ENCODE measurements around the gene FMN2. TPM values are rescaled to one million over a fixed set of nuclear protein-coding genes. Genes with fewer than 3 reads are reported as not detected.

The FMN2 gene
- polyA plus RNA-seq, 12 donors = 0.30 to 1.4 (median 0.64) TPM; not detected in 2

- no peak for DNase-seq
Measured at GRCh38 chr1:240491796-240492195, 400.1 kb downstream of the FMN2 start.

DNA sequence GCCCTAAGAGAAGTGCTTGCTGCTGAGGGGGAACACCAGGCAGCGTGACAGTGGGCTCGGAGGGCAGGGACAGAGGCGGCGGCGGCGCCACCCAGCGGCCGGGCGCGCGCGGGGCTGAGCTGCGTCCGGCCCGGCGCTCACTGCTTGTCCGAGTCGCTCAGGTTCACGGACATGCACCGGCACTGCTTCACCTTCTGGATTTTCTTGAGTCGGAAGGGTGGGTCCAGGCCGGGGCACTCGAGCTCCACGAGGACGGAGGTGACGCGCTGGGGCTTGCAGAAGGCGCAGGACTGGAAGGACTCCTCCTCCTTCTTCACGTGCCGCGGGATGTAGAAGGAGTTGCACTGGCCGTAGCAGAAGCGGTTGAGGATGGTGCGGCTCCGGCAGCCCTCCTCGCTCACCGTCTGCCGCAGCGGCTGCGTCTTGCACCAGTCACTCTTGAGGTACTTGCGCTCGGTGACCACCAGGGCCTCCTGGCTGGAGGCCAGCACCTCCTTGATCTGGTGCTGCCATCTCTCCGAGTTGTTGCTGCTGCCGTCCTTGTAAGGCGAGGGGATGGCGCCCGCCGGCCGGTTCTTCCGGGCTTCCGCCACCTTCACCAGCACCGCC is 401.3 kb downstream of the FMN2 start:
- no peak for DNase-seq

DNA sequence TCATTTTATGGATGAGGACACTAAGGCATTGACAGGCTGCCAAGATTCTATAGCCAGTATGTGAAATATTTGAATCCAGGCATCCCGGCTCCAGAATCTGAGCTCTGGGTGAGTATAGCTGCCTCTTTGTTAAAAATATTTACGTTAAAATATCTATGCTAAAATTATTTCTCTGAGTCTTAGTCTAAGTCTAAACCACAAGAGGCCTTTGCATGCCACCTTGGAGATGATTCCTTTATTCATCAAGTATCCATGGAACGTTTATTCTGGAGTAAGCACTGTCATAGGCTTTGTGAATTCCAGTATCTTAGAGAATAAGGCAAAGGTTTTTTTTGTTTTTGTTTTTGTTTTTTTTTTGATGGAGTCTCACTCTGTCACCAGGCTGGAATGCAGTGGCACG is 403.9 kb downstream of the FMN2 start:
- DNase-seq = no peak

- DNase-seq = no peak
Measured at GRCh38 chr1:240496356-240496755, 404.7 kb downstream of the FMN2 start.

- no peak for DNase-seq
Measured at GRCh38 chr1:240496941-240497340, 405.3 kb downstream of the FMN2 start.

- no peak for DNase-seq
Measured at GRCh38 chr1:240497908-240498307, 406.2 kb downstream of the FMN2 start.

- DNase-seq = no peak
Measured at GRCh38 chr1:240498335-240498734, 406.7 kb downstream of the FMN2 start.

DNA sequence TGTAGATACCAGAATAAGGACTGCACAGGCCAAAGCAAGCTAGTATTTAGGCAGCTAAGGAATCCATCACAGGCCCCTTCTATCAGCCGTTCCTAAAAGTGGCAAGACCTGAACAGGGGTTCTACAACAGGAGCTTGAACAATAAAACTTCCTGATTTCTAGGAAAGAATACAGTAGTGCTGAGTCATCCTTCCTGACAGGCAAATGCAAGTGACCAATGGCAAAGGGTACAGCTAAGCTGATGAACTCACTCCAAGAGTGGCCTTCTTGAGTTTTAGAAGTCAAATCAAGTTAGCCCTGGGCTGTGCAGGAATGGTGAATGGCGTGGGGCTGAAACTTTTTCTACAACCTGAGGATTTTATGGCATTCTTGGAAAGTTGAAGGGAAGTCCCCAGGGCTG is 407.3 kb downstream of the FMN2 start:
- DNase-seq = no peak

DNA sequence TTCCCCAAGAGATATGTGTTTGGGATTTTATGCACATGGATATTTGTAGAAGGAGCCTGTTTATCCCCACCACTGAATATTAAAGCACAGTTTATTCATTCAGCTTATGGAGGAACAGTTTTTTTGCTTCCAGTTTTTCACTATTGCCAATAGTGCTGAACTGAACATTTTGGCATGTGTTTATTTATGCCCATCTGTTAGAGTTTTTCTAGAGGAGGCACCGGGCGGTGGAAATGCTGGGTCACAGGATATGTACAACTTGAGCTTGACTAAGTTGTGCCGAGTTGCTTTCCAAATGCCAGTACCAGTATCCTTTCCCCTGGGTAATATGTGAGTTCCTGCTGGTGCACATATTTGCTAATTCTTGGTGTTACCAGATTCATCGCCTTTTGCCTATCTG is 409.0 kb downstream of the FMN2 start:
- DNase-seq = no peak

DNA sequence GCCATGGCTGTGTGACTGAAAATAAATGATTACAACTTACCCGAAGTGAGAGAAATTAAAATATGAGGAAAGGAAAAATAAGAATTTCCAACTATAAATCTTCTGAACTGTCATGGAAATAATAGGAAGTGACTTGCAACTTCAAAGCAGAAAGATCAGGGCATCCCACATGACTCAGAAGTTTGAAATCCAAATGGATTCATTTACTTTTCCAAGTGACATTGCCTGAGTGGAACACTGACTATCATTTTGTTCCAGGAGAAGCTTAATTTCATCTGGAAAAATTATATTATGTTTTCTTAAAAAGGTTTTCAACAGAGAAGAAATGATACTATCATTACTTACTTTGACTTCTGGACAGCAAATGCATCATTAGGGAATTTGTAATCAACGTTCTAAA is 409.4 kb downstream of the FMN2 start:
- DNase-seq = no peak

DNA sequence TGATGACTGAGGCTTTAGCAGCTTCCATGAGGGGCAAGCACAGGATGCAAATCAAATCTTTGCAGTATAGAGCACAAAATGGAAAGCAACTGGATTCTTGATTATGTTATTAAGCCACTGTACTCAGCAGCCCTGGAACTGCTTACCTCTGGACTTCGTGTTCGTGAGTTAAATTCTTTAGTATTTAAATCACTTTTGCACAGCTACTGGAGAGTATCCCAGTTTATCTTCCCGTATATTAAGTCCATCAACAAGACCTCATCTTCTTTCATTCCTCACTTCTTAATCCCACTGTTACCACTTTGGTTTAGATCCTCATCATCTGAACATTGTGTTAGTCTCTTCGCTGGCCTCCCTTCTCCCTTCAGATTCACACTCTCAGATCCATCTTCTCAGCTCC is 411.4 kb downstream of the FMN2 start:
- no peak for DNase-seq

DNA sequence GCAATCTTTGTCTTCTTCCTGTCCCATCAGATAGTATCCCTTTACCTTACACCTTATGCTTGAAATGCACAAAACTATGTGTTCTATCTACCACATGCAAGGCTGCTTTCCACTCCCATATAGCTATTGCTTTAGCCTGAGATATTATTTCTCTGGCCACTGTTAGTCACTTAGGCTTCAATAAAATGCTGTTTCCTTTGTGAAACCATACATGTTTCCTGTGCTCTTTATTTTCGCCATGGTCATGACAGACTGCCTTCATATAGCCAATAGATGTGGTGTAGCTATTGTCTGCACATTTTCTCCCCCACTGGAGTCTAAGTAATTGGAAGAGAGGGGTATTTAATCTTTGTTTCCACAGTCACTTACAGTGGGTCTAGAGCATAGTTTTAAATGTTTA is 411.9 kb downstream of the FMN2 start:
- no peak for DNase-seq

- no peak for DNase-seq
Measured at GRCh38 chr1:240506176-240506575, 414.5 kb downstream of the FMN2 start.

GRCh38 chr1:240508201-240508600 is 416.5 kb downstream of the FMN2 start:
- no peak for DNase-seq

DNA sequence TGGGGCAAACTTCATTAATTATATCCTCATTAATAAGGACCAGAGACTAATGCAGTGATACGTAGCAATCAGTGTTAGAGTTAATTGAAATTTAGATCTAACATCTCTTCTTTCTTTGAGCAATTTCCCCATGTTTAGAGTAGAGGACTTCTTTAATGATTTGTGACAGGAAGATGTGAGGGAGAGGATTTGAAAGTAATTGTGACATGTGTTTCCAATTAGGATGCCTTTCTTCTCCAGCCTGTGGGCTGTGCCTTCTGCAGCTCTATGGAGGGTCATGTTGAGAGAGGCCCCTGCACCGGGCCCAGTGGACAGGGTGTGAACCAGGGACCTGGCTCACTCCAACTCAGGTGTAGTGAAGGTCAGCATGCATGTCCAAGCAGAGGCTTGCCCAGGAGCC is 417.3 kb downstream of the FMN2 start:
- DNase-seq = no peak

DNA sequence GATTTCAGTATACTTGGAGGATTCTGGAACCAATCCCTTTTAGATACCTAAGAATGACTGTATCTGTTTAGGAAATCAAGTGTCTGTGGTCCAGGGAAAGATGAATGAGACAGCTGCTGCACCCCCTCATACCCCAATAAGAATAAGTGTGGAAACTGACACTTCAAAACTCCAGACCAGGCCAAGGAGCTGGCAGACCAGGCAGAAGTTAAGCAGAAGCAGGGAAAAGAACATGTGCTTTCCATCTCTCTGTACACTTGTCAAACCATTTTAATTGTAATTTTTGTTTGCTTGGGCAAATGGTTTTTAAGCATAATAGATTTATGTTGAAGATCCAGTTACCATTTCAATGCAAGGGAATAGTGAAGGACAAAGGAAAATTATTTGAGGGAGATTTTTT is 420.1 kb downstream of the FMN2 start:
- no peak for DNase-seq

- no peak for DNase-seq
Measured at GRCh38 chr1:240515505-240515904, 423.8 kb downstream of the FMN2 start.

DNA sequence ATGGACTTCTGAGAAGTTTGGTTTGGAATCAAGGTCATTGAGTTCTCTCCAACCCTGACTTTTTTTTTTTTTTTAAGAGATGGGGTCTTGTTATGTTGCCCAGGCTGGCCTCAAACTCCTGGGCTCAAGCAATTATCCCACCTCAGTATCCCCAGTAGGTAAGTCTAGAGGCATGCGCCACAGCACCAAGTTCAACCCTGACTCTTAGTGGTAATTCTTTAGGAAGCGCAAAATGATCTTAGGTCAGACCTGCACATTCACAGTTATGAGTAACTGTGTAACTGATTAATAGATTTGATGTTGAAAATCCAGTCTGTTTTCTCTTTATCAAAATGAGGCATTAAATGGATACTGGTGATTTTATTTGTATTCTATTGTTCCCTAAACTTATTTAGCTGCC is 424.4 kb downstream of the FMN2 start:
- no peak for DNase-seq

GRCh38 chr1:240517891-240518290 is 426.2 kb downstream of the FMN2 start:
- DNase-seq = no peak

DNA sequence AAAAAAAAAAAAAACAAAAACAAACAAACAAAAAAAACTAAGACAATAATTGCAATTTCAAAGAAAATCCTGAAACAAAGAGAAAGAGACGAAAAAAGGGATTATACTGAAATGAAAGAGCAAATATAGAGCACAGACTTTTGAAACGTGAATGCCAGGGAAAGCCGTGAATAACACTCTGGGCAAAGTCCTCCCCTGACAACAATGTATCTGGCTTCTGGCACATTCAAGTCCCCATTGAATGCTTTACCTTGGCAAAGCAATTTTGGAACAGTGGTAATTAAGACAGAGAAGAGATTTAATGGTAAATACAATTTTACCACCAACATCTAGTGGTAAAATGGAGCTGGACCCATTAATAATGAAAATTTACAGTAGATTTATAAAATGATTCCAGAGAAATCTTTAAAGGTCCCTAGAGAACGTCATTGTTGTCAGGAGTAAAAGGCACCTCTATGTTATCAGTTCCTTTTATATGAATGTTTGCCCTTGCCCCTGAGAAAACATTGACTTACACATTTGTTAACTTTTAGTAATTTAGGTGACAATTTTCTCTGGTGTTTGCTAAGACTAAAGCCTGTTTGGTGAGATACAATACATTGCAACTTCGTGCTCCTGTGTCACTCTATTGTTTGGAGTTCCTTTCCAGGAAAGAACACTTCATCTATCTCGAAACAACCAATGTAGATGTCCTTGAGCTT is 430.6 kb downstream of the FMN2 start:
- DNase-seq = no peak

- DNase-seq = no peak
Measured at GRCh38 chr1:240524356-240525069, 432.8 kb downstream of the FMN2 start.
